Measurements from ENCODE around the gene ATP9A.
"Not testable (repeated sequence)": the region's sequence is repeated elsewhere in the genome, so short reads cannot be mapped to it uniquely, and the experiment has no call there.

ATP9A gene, protein sequence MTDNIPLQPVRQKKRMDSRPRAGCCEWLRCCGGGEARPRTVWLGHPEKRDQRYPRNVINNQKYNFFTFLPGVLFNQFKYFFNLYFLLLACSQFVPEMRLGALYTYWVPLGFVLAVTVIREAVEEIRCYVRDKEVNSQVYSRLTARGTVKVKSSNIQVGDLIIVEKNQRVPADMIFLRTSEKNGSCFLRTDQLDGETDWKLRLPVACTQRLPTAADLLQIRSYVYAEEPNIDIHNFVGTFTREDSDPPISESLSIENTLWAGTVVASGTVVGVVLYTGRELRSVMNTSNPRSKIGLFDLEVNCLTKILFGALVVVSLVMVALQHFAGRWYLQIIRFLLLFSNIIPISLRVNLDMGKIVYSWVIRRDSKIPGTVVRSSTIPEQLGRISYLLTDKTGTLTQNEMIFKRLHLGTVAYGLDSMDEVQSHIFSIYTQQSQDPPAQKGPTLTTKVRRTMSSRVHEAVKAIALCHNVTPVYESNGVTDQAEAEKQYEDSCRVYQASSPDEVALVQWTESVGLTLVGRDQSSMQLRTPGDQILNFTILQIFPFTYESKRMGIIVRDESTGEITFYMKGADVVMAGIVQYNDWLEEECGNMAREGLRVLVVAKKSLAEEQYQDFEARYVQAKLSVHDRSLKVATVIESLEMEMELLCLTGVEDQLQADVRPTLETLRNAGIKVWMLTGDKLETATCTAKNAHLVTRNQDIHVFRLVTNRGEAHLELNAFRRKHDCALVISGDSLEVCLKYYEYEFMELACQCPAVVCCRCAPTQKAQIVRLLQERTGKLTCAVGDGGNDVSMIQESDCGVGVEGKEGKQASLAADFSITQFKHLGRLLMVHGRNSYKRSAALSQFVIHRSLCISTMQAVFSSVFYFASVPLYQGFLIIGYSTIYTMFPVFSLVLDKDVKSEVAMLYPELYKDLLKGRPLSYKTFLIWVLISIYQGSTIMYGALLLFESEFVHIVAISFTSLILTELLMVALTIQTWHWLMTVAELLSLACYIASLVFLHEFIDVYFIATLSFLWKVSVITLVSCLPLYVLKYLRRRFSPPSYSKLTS

GRCh38 chr20:51767867-51768758, at the start of gene ATP9A:
Gene ATP9A (minus strand): TSS chr20:51768390. CDS start chr20:51768369, 21 bp downstream.
- DNase-seq: peak; percentile 6

- DNase-seq: not testable (repeated sequence)
Measured at GRCh38 chr20:51816856-51817255, 48.7 kb upstream of the ATP9A start.

- no peak for DNase-seq
Measured at GRCh38 chr20:51815383-51816076, 47.3 kb upstream of the ATP9A start.

DNA sequence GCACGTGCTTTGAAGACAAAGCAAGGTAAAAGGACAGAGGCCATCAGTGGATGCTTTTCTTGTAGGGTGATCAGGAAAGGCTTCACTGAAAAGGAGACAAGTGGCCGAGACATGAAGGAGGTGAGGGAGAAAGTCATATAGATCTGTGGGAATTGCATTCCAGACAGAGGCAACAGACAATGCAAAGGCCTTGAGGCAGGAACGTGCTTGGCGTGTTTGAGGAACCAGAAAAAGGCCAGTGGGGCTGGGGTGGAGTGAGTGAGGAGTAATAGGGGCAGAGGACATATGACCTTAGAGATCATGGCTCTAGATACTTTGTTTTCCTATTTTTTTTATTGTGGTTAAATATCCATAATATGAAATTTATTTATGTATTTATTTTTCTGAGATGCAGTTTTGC, 44.7 kb upstream of the ATP9A start:
- DNase-seq: no peak

DNA sequence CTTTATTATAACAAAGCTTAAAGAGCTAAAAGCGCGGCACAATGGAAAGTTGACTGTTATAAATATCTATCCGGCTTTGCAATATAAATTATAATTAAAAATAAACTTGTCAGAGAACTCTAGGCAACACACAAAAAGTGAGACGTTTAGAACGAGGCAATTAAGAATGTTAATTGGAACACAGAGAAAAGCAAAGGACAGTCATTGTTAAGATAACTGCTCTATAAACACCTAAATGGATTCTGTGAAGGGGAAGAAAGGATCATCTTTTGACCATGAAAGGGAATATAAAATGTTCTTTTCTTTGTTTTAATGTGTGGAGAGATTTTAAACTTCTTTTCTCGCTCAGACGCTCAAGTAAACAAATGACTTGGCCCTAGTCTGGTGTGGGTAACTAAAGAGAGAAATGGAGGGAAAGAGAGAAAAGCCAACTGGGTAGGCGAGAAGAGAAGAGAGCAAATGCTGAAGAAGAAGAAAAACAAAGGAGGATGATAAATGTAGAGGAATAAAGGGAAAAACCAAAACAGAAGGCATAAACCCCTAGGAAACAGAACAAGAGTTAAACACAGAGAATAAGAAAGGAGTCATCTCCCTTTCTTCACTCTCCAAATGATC, 43.4 kb upstream of the ATP9A start:
- DNase-seq: no peak

DNA sequence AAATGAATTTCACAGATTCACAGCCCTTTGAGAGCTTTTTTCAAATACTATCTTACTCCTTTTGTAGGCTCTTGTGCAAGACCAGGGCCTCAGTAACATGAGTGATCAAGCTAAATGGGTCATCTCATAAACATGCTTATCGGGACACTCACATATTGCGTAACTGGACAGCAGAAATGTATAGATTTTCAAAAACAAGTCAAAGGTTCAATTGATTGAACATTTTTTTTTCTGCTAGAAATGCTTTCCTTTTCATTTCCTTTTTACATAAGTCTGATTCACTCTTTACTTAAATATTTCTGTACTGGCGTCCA, 42.8 kb upstream of the ATP9A start:
- no peak for DNase-seq

- DNase-seq: no peak
Measured at GRCh38 chr20:51810155-51811041, 42.2 kb upstream of the ATP9A start.

- DNase-seq: no peak
Measured at GRCh38 chr20:51807720-51808250, 39.6 kb upstream of the ATP9A start.

DNA sequence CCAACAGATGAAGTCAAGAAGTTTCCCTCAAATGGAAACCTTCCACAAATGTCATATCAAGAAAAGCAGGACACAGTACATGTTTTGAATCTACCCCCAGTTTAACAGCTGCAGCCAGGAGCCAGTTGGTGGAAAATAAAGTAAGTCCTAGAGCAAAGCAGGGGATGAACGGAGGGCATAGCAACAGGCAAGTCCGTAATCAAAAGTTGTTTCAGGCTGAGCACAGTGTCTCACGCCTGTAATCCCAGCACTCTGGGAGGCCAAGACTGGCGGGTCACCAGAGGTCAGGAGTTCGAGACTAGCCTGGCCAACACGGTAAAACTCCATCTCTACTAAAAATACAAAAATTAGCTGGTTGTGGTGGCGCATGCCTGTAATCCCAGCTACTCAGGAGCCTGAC, 36.6 kb upstream of the ATP9A start:
- DNase-seq: no peak

- DNase-seq: no peak
Measured at GRCh38 chr20:51803148-51803854, 35.1 kb upstream of the ATP9A start.

- no peak for DNase-seq
Measured at GRCh38 chr20:51802170-51802751, 34.1 kb upstream of the ATP9A start, which contains the start of gene SALL4. Gene SALL4 (minus strand): TSS chr20:51802521. CDS start chr20:51802408, 113 bp downstream.

DNA sequence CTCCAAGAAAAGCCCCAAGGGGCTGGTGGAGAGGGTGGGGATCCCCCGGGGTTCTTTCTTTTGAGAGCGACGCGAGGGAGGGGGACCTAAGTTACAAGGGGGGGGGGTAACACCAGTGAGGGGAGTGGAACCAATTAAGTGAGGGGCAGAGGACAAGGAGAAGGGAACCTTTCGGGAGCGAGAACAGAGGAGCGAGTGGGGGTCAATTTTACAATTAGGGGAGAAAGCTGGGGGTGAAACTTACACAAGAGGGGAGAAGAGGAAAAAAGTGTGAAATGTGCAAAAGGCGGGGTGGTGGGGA, 33.6 kb upstream of the ATP9A start:
- DNase-seq: no peak

DNA sequence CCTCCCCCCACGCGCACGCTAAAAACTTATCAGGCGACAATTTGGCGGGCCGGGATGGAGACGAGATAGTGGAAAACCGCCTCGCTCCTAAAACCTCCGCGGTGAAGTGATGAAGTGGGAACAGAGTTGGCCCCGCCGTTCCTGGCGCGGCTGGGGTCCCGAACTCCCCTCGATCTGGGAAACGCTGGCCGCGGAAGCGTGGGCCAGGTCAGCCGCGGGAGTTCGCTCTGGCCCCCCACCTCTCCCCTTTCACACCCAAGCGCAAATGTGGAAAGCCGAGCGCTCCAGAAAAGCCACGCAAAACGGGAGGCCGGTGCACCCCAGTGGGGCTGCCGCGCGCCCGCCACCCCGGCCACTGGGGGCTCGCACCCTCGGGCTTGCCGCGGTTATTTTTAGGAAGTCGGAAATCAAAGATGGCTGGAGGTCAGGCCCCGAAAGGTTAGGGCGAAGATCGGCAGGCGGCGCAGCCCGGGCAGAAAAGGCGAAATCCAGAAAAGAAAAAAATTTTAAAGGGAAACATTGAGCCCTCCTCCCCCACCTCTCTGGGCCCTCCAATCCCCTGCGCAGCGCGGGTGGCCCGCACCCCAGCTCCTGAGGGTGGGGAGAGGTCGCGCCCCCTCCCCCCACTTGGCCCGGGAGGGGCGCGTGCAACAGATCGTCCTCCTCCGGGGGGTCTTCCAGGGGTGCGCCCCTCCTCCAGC, 33.1 kb upstream of the ATP9A start:
- no peak for DNase-seq

DNA sequence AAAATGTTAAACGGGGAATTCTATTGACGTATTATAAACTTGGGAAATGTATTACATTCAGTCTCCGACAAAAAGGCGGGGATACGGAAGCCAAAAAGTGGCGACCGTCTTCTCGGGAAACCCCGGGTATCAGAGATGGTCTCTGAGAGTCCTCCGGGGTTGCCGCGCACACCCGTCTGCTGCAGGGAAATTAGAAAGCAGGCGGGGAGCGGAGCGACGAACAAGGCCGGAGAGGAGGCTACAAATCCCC, 32.6 kb upstream of the ATP9A start:
- DNase-seq: peak; percentile 25

GRCh38 chr20:51800060-51800871, 32.1 kb upstream of the ATP9A start:
- peak; percentile 65 for DNase-seq

GRCh38 chr20:51799401-51799860, 31.2 kb upstream of the ATP9A start:
- DNase-seq: no peak

- no peak for DNase-seq
Measured at GRCh38 chr20:51797357-51798025, 29.3 kb upstream of the ATP9A start.
